GM12891 (cell line): ENCODE results near the gene TSPAN7.

Experiments used
- POLR2A ChIP-seq: IDR thresholded peaks from 2 replicates; pipeline ENCODE4 v1.6.1; 2011; ENCODE audit warnings: low read depth, low read length, control low read depth
- POLR2AphosphoS5 ChIP-seq: IDR thresholded peaks from 2 replicates; pipeline ENCODE4 v1.6.1; 2011; ENCODE audit warnings: low read depth, low read length, control low read depth
- POU2F2 ChIP-seq: IDR thresholded peaks from 2 replicates; pipeline ENCODE4 v1.6.1; 2011; ENCODE audit warnings: low read depth, mild to moderate bottlenecking, control low read depth, low read length, moderate library complexity
- SPI1 ChIP-seq: IDR thresholded peaks from 2 replicates; pipeline ENCODE4 v1.6.1; 2011; ENCODE audit warnings: low read depth, low read length, control low read depth
- TAF1 ChIP-seq: IDR thresholded peaks from 2 replicates; pipeline ENCODE4 v1.6.1; 2011; ENCODE audit warnings: low read depth, low read length, control low read depth

GRCh38 chrX:38654302-38654701, 93.0 kb downstream of the TSPAN7 start:
- TF ChIP-seq POU2F2 (no peak), POLR2A (no peak), POLR2AphosphoS5 (no peak), TAF1 (no peak), SPI1 (no peak)
